Stimulated activated CD8-positive, alpha-beta memory T cell treated with anti-CD3 and anti-CD28 coated beads, Interleukin-15, amount 100 ng/mL, for 48 hours (primary cell): ENCODE measurements around the gene ZNF418.
"Not testable (repeated sequence)": the region's sequence is repeated elsewhere in the genome, so short reads cannot be mapped to it uniquely, and the experiment has no call there.

Experiments
- DNase-seq, 2 donors: peaks; one replicate each; pipeline ENCODE4 v3.0.0-alpha.2; 2020; ENCODE audit warnings: low read depth in 2 of 2

Gene ZNF418

GRCh38 chr19:57934820-57935665 is at the start of gene ZNF418:
Gene ZNF418 (minus strand): TSS chr19:57935402. CDS start chr19:57933822, 1,580 bp downstream.
- peak in 1 of 2 donors; percentile 9 for DNase-seq

GRCh38 chr19:57978586-57979289 is 43.5 kb upstream of the ZNF418 start:
- no peak for DNase-seq

- no peak for DNase-seq
These were observed 39.2 kb upstream of the ZNF418 start, which contains the start of gene C19orf18 for GRCh38 chr19:57974434-57974833. Gene C19orf18 (minus strand): TSS chr19:57974534. CDS start chr19:57974432, 102 bp downstream.

GRCh38 chr19:57964761-57965160 is 29.6 kb upstream of the ZNF418 start:
- no peak for DNase-seq

- DNase-seq = no peak
These were observed 26.6 kb upstream of the ZNF418 start for GRCh38 chr19:57961785-57962184.

- no peak for DNase-seq
These were observed 19.8 kb upstream of the ZNF418 start for GRCh38 chr19:57954996-57955395.

- no peak for DNase-seq
These were observed 14.5 kb upstream of the ZNF418 start for GRCh38 chr19:57949702-57950101.

GRCh38 chr19:57949296-57949695 is 14.1 kb upstream of the ZNF418 start:
- DNase-seq = no peak

GRCh38 chr19:57947419-57948134 is 12.4 kb upstream of the ZNF418 start, which contains the start of gene ZNF256:
Gene ZNF256 (minus strand): TSS chr19:57947706. CDS start chr19:57947474, 232 bp downstream.
- DNase-seq = peak; percentile 83 to 89

GRCh38 chr19:57947088-57947418 is 11.9 kb upstream of the ZNF418 start:
- no peak for DNase-seq

GRCh38 chr19:57946316-57946715 is 11.1 kb upstream of the ZNF418 start:
- no peak for DNase-seq

GRCh38 chr19:57941593-57941992 is 6.4 kb upstream of the ZNF418 start:
- DNase-seq = no peak

GRCh38 chr19:57935731-57936130 is 529 bp upstream of the ZNF418 start:
- DNase-seq = no peak

- no peak for DNase-seq
These were observed 7.6 kb downstream of the ZNF418 start for GRCh38 chr19:57927587-57927986.

- peak; percentile 72 to 81 for DNase-seq
These were observed 18.8 kb downstream of the ZNF418 start, which contains the start of gene ZNF417 for GRCh38 chr19:57916168-57916995. Gene ZNF417 (minus strand): TSS chr19:57916592. CDS start chr19:57916411, 181 bp downstream.

- DNase-seq = no peak
These were observed 20.7 kb downstream of the ZNF418 start for GRCh38 chr19:57914531-57914930.

- no peak for DNase-seq
These were observed 27.8 kb downstream of the ZNF418 start for GRCh38 chr19:57907394-57907793.

GRCh38 chr19:57905258-57905657 is 29.9 kb downstream of the ZNF418 start:
- DNase-seq = no peak

GRCh38 chr19:57903618-57904184 is 31.5 kb downstream of the ZNF418 start:
- DNase-seq = no peak

GRCh38 chr19:57900311-57900710 is 34.9 kb downstream of the ZNF418 start:
- no peak for DNase-seq

- not testable (repeated sequence) for DNase-seq
These were observed 44.5 kb downstream of the ZNF418 start for GRCh38 chr19:57890706-57891105.
